Neural cell (in vitro differentiated cells): Measurements from ENCODE around the gene PDE11A. TPM values are rescaled to one million over a fixed set of nuclear protein-coding genes. Genes with fewer than 3 reads are reported as not detected.

Experiments used
- H2AFZ ChIP-seq: fragments of 200-600, 300-800 bp; sonication (generic), shearing (Covaris generic); 2 replicates; pipeline ENCODE4 v1.6.0; 2014; ENCODE audit warnings: low read depth, mild to moderate bottlenecking, antibody characterized with exemption, low read length, moderate library complexity
- H3F3A ChIP-seq: fragments of 200-600 bp; shearing (Covaris generic); 2 replicates; pipeline ENCODE4 v1.6.1; 2016; ENCODE audit warnings: mild to moderate bottlenecking, moderate library complexity, mixed read lengths, antibody characterized with exemption, low read length; ENCODE audit not compliant: insufficient read depth, poor library complexity, severe bottlenecking
- H3K27ac ChIP-seq: fragments of 200-600, 300-800 bp; sonication (generic), shearing (Covaris generic); 2 replicates; pipeline ENCODE4 v1.5.1; 2014; ENCODE audit warnings: mild to moderate bottlenecking, low read length, moderate library complexity
- H3K27me3 ChIP-seq: fragments of 300-800, 200-600 bp; sonication (generic), shearing (Covaris generic); 2 replicates; pipeline ENCODE4 v1.6.0; 2014; ENCODE audit warnings: mild to moderate bottlenecking, low read depth, low read length, moderate library complexity; ENCODE audit not compliant: insufficient read depth
- H3K36me3 ChIP-seq: fragments of 300-800, 200-600 bp; sonication (generic), shearing (Covaris generic); 2 replicates; pipeline ENCODE4 v1.5.1; 2014; ENCODE audit warnings: mild to moderate bottlenecking, antibody characterized with exemption, low read length, moderate library complexity; ENCODE audit not compliant: insufficient read depth
- H3K4me2 ChIP-seq: fragments of 300-800, 200-600 bp; sonication (generic), shearing (Covaris generic); 2 replicates; pipeline ENCODE4 v1.6.0; 2014; ENCODE audit warnings: mild to moderate bottlenecking, low read length
- H3K4me3 ChIP-seq: fragments of 300-800, 200-600 bp; sonication (generic), shearing (Covaris generic); 2 replicates; pipeline ENCODE4 v1.5.1; 2014; ENCODE audit warnings: mild to moderate bottlenecking, low read length, moderate library complexity
- H3K79me2 ChIP-seq: fragments of 200-600 bp; shearing (Covaris generic); replicated peaks from 2 replicates; pipeline ENCODE4 v1.6.0; 2014; ENCODE audit warnings: mild to moderate bottlenecking, low read length, moderate library complexity; ENCODE audit not compliant: insufficient read depth
- H3K9ac ChIP-seq: fragments of 300-800, 200-600 bp; sonication (generic), shearing (Covaris generic); 2 replicates; pipeline ENCODE4 v1.6.1; 2016; ENCODE audit warnings: mild to moderate bottlenecking, low read length, mixed read lengths
- H3K9me2 ChIP-seq: fragments of 200-600 bp; shearing (Covaris generic); 2 replicates; pipeline ENCODE4 v1.6.1; 2016; ENCODE audit warnings: mild to moderate bottlenecking, low read length, mixed read lengths; ENCODE audit not compliant: insufficient read depth
- H3K9me3 ChIP-seq: fragments of 200-600, 300-800 bp; sonication (generic), shearing (Covaris generic); 2 replicates; pipeline ENCODE4 v1.6.1; 2016; ENCODE audit warnings: mild to moderate bottlenecking, mixed run types, low read length, moderate library complexity, mixed read lengths
- H4K20me1 ChIP-seq: fragments of 200-600 bp; shearing (Covaris generic); 2 replicates; pipeline ENCODE4 v1.6.1; 2016; ENCODE audit warnings: mild to moderate bottlenecking, mixed run types; ENCODE audit not compliant: insufficient read depth
- EP300 ChIP-seq: fragments of 450-650 bp; conservative IDR thresholded peaks from 2 replicates; pipeline ENCODE4 v1.6.1; 2014; ENCODE audit warnings: antibody characterized with exemption, mild to moderate bottlenecking, moderate library complexity; ENCODE audit not compliant: poor library complexity, severe bottlenecking
- EZH2 ChIP-seq: fragments of 200-600, 300-800 bp; shearing (Covaris generic), sonication (generic); IDR thresholded peaks from 2 replicates; pipeline ENCODE4 v1.6.1; 2014; ENCODE audit warnings: antibody characterized with exemption, low read length, borderline replicate concordance, mild to moderate bottlenecking; ENCODE audit not compliant: insufficient read depth, poor library complexity, severe bottlenecking
- MXI1 ChIP-seq: fragments of 450-650 bp; conservative IDR thresholded peaks from 2 replicates; pipeline ENCODE4 v1.6.1; 2014; ENCODE audit warnings: antibody characterized with exemption, mild to moderate bottlenecking; ENCODE audit not compliant: poor library complexity, severe bottlenecking
- POLR2AphosphoS5 ChIP-seq: IDR thresholded peaks from 2 replicates; pipeline ENCODE4 v1.6.1; 2012
- RAD21 ChIP-seq: fragments of 450-650 bp; conservative IDR thresholded peaks from 2 replicates; pipeline ENCODE4 v1.6.1; 2014; ENCODE audit warnings: antibody characterized with exemption, mild to moderate bottlenecking, moderate library complexity
- SMC3 ChIP-seq: fragments of 450-650 bp; conservative IDR thresholded peaks from 2 replicates; pipeline ENCODE4 v1.6.1; 2014; ENCODE audit warnings: antibody characterized with exemption, mild to moderate bottlenecking, moderate library complexity; ENCODE audit not compliant: poor library complexity
- TAF1 ChIP-seq: IDR thresholded peaks from 2 replicates; pipeline ENCODE4 v1.6.1; 2012; ENCODE audit warnings: low read depth
- polyA plus RNA-seq: library from polyadenylated mRNA; depleted of rRNA; stranded (reverse); fragments of >200 nt; gene quantifications from 2 replicates; pipeline ENCODE4 v1.2.3, GENCODE V29; 2014
- TF ChIP-seq, protein P1 (sequence below): fragments of 450-650 bp; IDR thresholded peaks from 2 replicates; pipeline ENCODE4 v1.5.1; 2014; ENCODE audit warnings: antibody characterized with exemption, mild to moderate bottlenecking, moderate library complexity; ENCODE audit not compliant: poor library complexity, severe bottlenecking
- TF ChIP-seq, protein P2 (sequence below): IDR thresholded peaks from 2 replicates; pipeline ENCODE4 v1.6.1; 2012; ENCODE audit warnings: borderline replicate concordance

PDE11A gene
- polyA plus RNA-seq, 1 donor from 2014 or later = 0.89 TPM

DNA sequence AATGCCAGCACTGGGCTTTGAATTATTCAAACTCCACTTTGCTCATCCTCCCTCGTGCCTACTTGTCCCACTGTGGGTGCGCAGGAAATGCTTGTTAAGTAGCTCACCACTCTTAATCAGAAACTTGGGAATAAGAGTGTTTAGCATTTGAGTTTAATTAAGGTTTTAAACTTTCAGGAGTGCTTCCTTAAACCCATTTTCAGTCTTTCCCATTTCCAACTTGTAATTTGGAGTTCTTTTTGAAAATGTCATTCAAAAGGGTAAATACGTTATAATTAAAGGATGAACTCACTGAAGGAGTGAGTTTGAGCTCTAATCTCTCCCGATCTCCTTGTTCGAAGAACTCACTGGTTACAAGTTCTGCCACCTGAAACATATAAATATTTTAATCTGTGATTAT lies 403.4 kb downstream of the PDE11A start:
- Histone ChIP-seq H3K4me2 (no peak overlapping the region), H3K27me3 (no peaks in the 10 kb centered on the region), H3F3A (no peaks in the 10 kb centered on the region), H3K79me2 (no peaks in the 10 kb centered on the region), H3K9me2 (no peaks in the 10 kb centered on the region), H3K9ac (no peak overlapping the region), H3K36me3 (no peaks in the 10 kb centered on the region), H4K20me1 (no peaks in the 10 kb centered on the region), H3K27ac (no peak overlapping the region), H2AFZ (no peak overlapping the region), H3K9me3 (no peaks in the 10 kb centered on the region), H3K4me3 (no peak overlapping the region)
- TF ChIP-seq, protein P1, sequence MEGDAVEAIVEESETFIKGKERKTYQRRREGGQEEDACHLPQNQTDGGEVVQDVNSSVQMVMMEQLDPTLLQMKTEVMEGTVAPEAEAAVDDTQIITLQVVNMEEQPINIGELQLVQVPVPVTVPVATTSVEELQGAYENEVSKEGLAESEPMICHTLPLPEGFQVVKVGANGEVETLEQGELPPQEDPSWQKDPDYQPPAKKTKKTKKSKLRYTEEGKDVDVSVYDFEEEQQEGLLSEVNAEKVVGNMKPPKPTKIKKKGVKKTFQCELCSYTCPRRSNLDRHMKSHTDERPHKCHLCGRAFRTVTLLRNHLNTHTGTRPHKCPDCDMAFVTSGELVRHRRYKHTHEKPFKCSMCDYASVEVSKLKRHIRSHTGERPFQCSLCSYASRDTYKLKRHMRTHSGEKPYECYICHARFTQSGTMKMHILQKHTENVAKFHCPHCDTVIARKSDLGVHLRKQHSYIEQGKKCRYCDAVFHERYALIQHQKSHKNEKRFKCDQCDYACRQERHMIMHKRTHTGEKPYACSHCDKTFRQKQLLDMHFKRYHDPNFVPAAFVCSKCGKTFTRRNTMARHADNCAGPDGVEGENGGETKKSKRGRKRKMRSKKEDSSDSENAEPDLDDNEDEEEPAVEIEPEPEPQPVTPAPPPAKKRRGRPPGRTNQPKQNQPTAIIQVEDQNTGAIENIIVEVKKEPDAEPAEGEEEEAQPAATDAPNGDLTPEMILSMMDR = no peak
- no peak for TF ChIP-seq TAF1
- TF ChIP-seq, protein P2, sequence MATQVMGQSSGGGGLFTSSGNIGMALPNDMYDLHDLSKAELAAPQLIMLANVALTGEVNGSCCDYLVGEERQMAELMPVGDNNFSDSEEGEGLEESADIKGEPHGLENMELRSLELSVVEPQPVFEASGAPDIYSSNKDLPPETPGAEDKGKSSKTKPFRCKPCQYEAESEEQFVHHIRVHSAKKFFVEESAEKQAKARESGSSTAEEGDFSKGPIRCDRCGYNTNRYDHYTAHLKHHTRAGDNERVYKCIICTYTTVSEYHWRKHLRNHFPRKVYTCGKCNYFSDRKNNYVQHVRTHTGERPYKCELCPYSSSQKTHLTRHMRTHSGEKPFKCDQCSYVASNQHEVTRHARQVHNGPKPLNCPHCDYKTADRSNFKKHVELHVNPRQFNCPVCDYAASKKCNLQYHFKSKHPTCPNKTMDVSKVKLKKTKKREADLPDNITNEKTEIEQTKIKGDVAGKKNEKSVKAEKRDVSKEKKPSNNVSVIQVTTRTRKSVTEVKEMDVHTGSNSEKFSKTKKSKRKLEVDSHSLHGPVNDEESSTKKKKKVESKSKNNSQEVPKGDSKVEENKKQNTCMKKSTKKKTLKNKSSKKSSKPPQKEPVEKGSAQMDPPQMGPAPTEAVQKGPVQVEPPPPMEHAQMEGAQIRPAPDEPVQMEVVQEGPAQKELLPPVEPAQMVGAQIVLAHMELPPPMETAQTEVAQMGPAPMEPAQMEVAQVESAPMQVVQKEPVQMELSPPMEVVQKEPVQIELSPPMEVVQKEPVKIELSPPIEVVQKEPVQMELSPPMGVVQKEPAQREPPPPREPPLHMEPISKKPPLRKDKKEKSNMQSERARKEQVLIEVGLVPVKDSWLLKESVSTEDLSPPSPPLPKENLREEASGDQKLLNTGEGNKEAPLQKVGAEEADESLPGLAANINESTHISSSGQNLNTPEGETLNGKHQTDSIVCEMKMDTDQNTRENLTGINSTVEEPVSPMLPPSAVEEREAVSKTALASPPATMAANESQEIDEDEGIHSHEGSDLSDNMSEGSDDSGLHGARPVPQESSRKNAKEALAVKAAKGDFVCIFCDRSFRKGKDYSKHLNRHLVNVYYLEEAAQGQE = no peak
- TF ChIP-seq EZH2 = no peak
- no peak for TF ChIP-seq EP300
- no peak for TF ChIP-seq MXI1
- no peak for TF ChIP-seq RAD21
- no peak for TF ChIP-seq SMC3
- TF ChIP-seq POLR2AphosphoS5 = no peak

DNA sequence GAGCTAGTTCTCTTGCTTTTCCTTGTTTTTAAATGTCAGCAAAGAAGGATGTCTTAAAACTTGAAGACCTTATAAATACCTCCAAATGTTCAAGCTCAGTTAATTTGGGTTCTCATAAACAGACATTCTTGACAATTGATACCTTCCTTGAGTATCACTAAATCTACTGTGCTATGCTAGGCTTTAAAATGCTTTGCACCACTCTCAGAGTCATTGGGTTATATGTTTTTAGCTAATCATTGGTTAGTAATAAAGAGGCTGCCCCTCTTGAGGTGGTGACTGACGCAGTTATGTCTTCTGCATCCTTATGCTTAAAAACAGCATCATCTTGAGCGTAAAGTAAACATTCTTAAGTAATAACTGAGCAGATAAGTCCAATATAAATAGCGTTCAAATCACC lies 404.0 kb downstream of the PDE11A start:
- Histone ChIP-seq H3K27ac (no peak overlapping the region), H3K36me3 (no peaks in the 10 kb centered on the region), H3K9me3 (no peaks in the 10 kb centered on the region), H3K27me3 (no peaks in the 10 kb centered on the region), H2AFZ (no peak overlapping the region), H3K9ac (no peak overlapping the region), H3K4me3 (no peak overlapping the region), H3K4me2 (no peak overlapping the region), H3F3A (no peaks in the 10 kb centered on the region), H3K9me2 (no peaks in the 10 kb centered on the region), H4K20me1 (no peaks in the 10 kb centered on the region), H3K79me2 (no peaks in the 10 kb centered on the region)
- TF ChIP-seq, protein P1 = no peak
- TF ChIP-seq RAD21 = no peak
- TF ChIP-seq, protein P2 = no peak
- TF ChIP-seq MXI1 = no peak
- no peak for TF ChIP-seq POLR2AphosphoS5
- no peak for TF ChIP-seq TAF1
- no peak for TF ChIP-seq EZH2
- TF ChIP-seq SMC3 = no peak
- TF ChIP-seq EP300 = no peak
